Daoy (cell line): Measurements from ENCODE around the gene AKNA. TPM values are rescaled to one million over a fixed set of nuclear protein-coding genes. Genes with fewer than 3 reads are reported as not detected.

Source experiments
- DNase-seq: peaks from one replicate; pipeline ENCODE4 v3.0.0-alpha.2; 2015; ENCODE audit warnings: low read depth
- total RNA-seq: library from RNA; depleted of rRNA; stranded (reverse); fragments of >200 nt; shearing (Covaris generic); gene quantifications from 2 replicates; pipeline ENCODE4 v1.2.3, GENCODE V29; 2014

Gene AKNA
- total RNA-seq, 1 experiment from 2014 or later, result 1.5 TPM

- DNase-seq, result no peak
Measured at GRCh38 chr9:114319147-114319546, 68.6 kb downstream of the AKNA start.

- no peak for DNase-seq
Measured at GRCh38 chr9:114318416-114318815, 69.4 kb downstream of the AKNA start.

- DNase-seq, result no peak
Measured at GRCh38 chr9:114317665-114318357, 70.0 kb downstream of the AKNA start.

- DNase-seq, result no peak
Measured at GRCh38 chr9:114316605-114317230, 71.1 kb downstream of the AKNA start.

- no peak for DNase-seq
Measured at GRCh38 chr9:114315723-114316363, 71.9 kb downstream of the AKNA start.

- DNase-seq, result no peak
Measured at GRCh38 chr9:114314881-114315722, 72.7 kb downstream of the AKNA start.

- no peak for DNase-seq
Measured at GRCh38 chr9:114314256-114314867, 73.4 kb downstream of the AKNA start.

GRCh38 chr9:114313186-114313585 lies 74.6 kb downstream of the AKNA start:
- DNase-seq, result peak; percentile 30

GRCh38 chr9:114312513-114312875 lies 75.3 kb downstream of the AKNA start:
- DNase-seq, result no peak

- DNase-seq, result no peak
Measured at GRCh38 chr9:114311571-114312512, 75.9 kb downstream of the AKNA start.

GRCh38 chr9:114310471-114311450 lies 77.0 kb downstream of the AKNA start:
- no peak for DNase-seq

GRCh38 chr9:114309096-114309495 lies 78.7 kb downstream of the AKNA start:
- no peak for DNase-seq

- DNase-seq, result no peak
Measured at GRCh38 chr9:114308361-114308950, 79.3 kb downstream of the AKNA start.

GRCh38 chr9:114307899-114308267 lies 79.9 kb downstream of the AKNA start:
- no peak for DNase-seq

- DNase-seq, result no peak
Measured at GRCh38 chr9:114304416-114305188, 83.2 kb downstream of the AKNA start.

- no peak for DNase-seq
Measured at GRCh38 chr9:114303977-114304376, 83.8 kb downstream of the AKNA start.

GRCh38 chr9:114303571-114303970 lies 84.2 kb downstream of the AKNA start:
- DNase-seq, result no peak

- DNase-seq, result no peak
Measured at GRCh38 chr9:114302727-114303126, 85.1 kb downstream of the AKNA start.
